NCI-H524 treated with DMSO at 0.1 percent for 48 hours (cell line): ENCODE results near the gene OR10K1.
"Not testable (repeated sequence)": the region's sequence is repeated elsewhere in the genome, so short reads cannot be mapped to it uniquely, and the experiment has no call there.

ENCODE experiments used
- DNase-seq: peaks from one replicate; lab custom pipeline; 2025; lab: John Stamatoyannopoulos, UW

Gene OR10K1, protein sequence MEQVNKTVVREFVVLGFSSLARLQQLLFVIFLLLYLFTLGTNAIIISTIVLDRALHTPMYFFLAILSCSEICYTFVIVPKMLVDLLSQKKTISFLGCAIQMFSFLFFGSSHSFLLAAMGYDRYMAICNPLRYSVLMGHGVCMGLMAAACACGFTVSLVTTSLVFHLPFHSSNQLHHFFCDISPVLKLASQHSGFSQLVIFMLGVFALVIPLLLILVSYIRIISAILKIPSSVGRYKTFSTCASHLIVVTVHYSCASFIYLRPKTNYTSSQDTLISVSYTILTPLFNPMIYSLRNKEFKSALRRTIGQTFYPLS

DNA sequence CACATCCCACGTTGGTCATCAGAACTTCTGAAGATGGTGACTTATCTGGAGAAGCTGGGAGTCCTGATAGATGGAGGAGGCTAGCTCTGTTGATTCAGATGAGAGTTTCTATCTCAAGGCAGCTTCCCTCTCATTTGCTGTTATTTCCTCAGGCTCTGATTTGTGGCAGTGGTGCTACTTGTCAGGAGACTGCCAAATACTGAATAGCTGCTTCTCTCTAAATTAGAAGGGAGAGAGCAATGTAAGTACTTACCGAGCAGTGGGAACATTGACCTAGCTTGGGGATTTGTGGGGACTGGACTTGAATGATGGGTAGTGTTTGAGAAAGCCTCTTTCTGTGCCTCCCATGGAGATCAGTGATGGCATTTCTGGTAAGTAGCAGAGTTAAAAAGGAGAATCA, at the start of gene OR10K1:
TSS of gene OR10K1 (plus strand) at position 301 of the 400 bp plus-strand sequence. CDS start 3,728 bp downstream, outside the sequence.
- no peak for DNase-seq

DNA sequence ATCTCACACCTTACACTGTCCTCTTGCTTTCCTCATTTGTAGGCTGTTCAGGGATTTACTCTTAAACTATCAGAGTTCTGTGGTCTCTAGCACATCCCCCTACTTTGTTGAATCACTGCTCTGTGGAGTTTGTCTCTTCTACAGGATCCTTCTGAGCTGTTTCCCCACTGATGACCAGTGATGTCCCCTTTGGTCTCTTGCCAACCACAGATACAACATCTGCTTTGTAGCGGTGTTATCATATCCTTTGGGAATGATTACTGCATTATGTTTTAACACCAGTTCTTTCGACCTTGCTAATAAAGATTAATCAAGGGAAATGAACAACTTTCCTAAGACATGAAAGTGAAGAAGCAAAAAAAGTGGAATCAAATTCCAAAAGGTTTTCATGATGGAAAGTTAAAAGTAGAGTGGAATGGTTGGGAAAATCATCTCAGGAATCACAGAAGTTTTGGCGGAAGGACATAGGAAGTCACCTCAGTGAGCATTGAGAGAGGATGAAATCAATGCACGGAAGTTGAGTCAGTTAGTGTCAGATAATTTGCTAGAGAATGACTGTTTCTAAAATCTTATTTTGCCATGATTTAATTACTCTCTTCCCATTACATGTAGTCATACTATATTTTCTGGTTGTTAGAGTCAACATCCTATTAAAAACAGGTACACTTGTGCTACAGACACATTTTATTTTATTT, 46.8 kb upstream of the OR10K1 start:
- DNase-seq, result no peak

DNA sequence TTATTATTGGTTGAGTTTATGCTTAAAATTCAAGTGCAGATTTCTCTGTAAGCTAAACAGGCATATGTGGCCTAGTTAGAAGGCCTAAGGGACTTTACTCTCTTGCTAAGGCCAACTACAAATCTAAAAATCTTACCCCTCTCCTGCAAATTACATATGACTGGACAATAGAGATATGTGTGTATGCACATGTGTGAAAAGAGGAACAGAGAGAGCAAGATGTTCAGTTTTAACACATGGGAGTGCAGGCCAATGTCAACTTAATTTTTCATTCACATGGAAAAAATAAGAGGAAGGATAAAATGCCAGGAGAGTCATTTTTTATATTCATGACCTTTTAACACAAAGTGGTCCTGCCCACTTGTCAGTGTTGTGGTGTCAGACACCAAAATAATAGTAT, 44.0 kb upstream of the OR10K1 start:
- no peak for DNase-seq

DNA sequence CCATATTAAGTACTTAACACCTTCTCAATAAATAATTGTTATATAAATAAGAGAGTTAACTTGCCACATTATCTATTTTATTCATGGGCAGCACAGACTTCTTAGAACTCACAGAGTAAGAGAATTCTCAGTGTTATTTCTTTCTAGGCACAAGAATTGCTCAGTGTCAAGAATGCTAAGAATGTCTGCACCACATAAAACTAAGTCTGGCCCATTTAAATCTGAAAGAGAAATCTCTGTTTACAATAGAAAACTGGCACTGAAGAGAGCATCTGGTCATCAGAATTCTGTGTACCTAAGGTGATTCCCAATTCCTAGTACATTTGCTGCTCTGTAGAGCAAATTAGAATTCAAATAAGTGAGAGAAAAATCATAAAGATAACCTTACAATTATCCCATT, 39.4 kb upstream of the OR10K1 start:
- DNase-seq, result no peak

DNA sequence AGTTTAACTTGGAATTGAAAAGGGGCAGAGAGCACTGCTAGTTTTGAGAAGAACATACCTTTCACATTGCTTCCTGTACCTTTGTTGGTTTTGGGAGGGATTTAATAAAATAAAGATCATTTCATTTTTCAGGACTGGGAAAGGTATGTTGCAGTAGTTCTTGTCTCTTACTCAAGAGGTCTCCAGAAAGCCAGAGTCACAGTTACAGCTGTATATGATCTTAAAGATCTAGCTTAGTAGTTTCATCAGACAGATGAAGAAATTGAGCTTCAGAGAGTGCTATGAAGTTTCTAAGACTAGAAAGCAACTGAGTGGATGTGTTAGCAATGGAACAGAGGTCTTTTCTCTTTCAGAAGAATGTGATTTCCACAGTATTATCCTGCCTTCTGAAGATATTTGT, 36.6 kb upstream of the OR10K1 start:
- no peak for DNase-seq

DNA sequence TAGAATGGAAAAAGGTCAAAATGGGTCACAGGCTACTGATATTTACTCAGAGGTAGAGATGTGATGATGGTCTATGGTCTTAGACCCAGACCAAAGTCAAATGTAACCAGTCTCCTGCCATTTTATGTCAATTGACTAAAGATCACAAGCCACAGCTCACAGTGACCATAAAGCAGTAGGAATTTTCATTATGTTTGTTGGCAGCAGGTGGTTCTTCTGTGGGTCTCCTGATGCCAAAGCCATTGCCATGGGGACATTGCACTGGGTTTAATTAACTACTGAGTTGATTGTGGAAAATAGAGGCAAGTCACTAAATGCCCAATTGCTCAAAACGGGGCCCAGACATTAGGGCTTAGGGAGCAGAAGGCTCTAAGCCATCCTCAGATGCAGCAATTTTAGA, 35.5 kb upstream of the OR10K1 start, which contains the start of gene OR10K2:
TSS of gene OR10K2 (minus strand) at position 101 of the 400 bp plus-strand sequence. CDS start 5,371 bp downstream, outside the sequence.
- no peak for DNase-seq

DNA sequence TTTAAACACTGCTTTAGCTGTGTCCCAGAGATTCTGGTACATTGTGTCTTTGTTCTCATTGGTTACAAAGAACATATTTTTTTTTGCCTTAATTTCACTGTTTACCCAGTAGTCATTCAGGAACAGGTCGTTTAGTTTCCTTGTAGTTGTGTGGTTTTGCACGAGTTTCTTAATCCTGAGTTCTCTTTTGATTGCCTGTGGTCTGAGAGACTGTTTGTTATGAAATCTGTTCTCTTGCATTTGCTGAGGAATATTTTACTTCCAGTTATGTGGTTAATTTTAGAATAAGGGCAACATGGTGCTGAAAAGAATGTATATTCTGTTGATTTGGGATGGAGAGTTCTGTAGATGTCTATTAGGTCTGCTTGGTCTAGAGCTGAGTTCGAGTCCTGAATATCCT, 31.5 kb upstream of the OR10K1 start:
- DNase-seq, result not testable (repeated sequence)

DNA sequence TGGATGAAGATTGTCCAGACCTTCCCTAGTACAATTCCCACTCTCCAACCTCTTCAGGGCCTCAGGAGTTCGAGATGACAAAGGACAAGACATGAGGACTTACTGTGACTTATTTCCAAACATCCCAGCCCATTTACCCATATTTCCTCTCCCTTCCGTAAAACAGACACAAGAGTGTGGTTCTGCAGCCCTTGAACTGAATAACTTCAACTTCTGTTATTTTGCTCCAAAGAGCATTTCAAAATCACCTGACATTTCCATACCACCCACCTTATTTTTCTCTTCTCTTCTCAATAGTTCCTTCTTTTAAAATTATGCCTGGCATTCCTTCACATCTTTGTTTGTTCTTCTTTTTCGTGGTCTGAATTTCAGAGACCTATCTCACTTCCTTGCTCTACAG, 26.9 kb upstream of the OR10K1 start:
- no peak for DNase-seq

DNA sequence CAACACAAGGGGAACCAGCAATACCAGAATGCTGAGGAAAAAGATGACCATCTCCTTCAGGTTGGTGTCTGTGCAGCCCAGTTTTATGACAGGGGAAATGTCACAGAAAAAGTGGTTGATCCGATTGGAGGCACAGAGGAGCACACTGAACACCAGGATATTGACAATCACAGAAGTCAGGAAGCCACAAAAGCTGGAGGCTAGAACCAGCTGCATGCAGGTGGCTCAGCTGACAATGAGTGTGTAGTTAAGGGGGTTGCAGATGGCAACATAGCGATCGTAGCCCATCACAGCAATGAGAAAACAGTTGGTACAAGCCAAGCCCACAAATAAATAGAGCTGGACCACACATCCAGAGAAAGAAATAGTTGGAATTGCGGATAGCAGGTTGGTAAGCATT, 16.3 kb upstream of the OR10K1 start:
- DNase-seq, result no peak

DNA sequence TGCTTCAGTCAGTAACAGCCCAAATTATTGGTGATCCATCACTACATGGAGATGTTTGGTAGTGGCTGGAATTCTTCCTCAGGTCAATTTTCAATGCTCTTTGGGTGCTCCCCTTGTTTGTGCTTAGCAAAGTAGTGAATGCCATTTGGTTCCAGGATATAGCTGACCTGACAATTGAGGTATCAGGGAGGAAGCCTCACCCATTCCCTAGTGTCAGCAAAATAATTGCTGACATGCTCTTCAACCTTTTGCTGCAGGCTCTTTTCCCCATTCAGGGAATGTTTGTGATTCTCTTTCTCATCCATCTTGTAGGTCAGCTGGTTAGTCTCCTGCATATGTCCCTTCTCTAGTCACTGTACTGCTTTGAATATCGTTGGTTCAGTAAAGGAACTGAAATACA, 7.1 kb upstream of the OR10K1 start:
- no peak for DNase-seq

DNA sequence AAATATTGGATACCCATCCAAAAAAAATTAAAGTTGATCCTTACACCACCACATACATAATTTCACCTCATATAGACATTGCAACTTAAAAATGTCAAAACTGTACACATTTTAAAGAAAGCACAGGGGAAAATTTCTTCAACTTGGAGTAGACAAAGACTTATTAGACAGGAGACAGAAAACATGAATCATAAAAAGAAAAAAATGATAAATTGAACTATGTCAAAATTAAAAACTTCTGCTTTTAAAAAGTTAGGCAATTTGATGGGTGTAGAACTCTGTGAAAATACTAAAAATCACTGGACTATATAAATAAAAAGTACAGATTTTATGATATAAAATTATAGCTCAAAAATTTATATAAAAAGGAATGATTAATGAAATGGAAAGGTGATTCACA, 4.4 kb upstream of the OR10K1 start:
- no peak for DNase-seq

DNA sequence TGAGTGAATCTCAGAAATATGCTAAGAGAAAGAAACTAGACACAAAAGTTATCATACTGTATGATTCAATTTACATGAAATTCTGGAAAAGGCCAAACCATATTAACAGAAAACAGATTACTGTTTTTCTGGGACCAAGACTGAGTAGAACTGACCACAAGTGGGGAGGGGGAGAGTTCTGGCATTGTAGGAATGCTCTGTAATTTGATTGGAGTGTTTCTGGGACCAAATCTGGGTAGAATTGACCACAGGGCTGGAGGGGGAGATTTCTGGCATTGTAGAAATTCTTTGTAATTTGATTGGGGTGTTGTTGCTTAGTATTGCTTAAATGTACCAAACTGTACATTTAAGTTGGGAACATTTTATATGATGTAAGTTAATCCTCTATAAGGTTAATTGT, 3.4 kb upstream of the OR10K1 start:
- DNase-seq, result no peak

DNA sequence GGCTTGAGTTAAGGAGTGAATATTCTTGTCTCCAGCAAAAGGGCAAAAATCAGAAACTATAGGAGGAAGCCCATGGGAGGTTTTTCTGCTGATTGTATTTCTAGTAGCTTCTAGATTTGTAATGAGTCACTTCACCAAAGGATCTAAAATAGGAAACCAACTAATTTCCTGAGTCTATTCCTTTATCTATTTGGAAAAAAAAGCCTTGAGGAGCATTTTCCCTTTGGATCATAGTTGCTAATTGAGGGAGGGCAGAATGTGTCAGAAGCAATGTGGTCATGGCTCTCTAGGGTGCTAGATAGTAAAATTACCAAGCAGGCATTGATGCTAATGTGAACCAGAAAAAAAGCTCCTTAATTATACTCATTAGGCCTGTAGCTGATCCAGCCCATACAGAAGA, 10.3 kb downstream of the OR10K1 start, which contains the start of gene OR10R2:
TSS of gene OR10R2 (plus strand) at position 301 of the 400 bp plus-strand sequence. CDS start 106 bp downstream, outside the sequence.
- DNase-seq, result no peak

DNA sequence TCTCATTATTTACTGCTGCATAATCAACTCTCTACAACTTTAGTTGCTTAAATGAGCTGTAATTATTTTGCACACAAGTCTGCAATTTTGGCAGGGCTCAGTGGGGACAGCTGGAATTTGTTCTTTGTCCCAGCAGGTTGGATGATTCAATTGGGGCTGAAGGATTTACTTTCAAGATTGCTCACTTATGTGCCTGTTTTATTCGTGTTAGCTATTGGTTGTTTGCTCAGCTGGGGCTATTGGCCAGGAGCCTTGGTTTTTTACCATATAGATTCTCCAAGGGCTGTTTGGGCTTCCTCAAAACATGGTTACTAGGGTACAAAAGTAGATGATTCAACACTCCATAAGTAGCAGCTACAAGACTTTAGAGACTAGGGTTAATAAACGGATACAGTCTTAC, 23.8 kb downstream of the OR10K1 start:
- DNase-seq, result no peak

DNA sequence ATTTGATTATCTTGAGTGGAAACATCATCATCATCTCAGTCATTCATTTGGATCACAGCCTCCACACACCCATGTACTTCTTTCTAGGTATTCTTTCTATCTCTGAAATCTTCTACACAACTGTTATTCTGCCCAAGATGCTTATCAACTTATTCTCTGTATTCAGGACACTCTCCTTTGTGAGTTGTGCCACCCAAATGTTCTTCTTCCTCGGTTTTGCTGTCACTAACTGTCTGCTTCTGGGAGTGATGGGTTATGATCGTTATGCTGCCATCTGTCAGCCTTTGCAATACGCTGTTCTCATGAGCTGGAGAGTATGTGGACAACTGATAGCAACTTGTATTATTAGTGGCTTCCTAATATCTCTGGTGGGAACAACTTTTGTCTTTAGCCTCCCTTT, 29.7 kb downstream of the OR10K1 start:
- DNase-seq, result no peak

DNA sequence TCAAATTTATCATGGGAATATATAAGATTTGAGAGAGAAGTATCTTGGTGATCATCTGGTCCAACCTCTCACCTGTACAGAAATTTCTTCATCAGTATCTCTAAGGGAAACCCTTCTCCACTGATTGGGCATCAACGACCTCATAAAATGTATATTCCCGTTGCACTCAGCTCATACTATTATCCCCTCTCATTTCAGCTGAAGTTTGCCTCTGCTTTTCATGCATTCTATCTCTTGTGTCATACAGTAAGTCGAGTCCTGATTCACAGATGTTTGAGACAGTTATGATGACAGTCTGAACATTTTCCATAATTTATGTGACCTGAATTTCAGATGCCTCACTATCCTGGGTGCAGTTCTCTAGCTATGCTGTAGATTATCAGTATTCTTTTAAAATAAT, 31.4 kb downstream of the OR10K1 start:
- DNase-seq, result no peak

DNA sequence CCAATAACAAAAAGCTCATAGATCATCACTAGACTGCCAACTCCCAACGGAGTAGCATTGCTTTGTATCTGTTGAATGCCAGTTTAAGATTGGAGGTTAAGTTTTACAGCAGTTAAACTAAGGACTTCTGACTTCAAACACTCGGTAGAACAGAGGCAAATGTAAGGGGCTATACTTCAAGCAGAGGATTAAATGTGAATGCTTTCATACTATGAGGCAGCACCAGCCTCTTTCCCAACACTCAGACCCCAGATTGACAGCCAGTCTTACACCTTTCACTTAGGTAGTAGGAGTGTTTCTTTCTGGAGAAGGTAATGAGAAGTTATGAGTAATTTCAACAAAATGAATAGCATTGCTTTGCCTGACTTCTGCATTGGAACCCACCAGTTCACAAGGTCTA, 33.2 kb downstream of the OR10K1 start:
- no peak for DNase-seq

DNA sequence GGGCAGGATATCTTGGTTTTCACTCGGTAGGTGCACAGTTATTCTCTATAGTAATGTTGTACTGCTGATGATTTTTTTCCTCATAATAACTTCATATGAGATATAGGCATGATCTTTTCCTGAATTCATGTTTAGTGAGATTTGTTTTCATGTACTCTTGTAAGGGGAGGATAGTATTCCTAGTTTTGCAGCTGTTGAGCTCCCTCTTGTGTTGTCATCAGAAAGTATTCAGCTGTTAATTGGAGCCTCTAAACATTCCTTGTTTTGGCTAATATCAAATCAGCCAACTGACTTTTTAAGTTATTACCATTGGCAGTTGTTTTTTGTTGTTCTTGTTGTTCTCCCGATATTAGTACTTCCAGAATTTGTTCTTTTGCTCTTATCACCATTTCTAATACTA, 34.7 kb downstream of the OR10K1 start:
- DNase-seq, result no peak

DNA sequence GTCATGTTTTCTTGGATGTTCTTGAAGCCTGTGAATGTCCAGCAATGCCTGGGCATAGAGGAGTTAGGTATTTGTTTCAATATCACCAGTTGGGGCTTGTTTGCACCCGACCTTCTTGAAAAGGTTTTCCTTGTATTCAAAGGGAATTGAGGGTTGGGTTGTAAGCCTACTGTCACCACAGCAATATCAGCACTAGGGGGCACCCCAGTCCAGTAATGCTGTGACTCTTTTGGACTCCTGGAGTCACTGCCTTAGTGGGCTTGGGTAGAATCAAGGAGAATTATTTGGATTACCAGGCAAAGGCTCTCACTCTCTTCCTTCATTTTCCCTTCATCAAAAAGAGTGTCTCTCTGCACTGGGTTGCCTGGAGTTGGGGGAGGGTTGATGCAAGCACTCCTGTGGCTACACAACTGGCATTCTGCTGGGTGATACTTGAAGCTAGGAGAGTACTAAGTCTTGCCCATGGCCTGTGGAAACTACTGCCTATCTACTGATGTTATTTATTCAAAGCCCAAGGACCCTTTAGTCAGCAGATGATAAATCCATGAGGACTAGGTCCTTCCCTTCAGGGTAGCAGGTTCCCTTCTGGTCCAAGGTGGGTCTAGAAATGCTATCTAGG, 44.8 kb downstream of the OR10K1 start:
- DNase-seq, result no peak

DNA sequence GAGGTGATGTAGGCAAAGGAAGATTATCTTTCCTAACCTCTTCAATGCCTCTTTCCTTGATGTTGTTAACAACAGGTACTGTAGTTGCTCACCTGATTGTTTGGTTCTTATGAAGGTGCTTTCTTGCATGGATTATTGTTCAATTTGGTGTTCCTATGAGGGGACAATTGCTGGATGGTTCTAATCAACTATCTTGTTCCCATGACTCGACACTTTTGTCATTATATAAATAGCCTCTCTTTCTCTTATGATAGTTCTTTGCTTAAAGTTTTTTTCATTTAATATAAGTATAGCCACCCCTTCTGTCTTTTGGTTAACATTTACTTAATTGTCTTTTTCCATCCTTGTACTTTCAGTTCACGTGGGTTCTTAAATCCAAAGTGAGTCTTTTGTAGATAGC, 45.9 kb downstream of the OR10K1 start:
- no peak for DNase-seq

DNA sequence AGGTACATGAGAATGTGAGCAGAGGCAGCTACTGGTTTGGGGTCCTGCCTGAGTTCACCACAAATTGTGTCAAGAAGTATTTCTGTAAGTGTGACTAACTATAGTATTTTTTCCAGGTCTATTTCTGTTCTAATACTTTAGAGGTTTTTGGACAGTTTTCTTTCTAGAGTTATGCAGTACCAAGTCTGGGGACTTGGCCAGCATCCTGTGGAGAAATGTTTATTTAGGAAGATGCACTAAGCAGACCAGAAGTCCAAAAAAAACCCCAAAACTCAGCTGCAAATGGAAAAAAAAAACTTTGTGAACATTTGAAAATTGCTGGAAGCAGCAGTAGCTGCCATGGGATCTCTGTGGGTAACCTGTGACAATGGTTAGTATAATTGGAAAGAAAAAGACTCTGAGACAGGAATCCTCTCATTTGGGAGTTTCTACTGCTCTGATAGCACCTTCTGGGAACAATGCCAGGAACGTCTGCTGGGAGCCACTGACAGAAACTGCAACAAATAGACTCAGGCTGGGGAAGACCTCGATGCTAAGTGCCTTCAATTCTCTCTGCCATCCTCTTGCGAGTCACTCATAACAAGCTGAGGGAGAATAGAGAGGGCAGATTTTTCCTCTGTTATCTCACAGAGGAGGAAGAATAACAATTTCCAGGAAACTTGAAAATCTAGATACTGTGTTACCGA, 48.0 kb downstream of the OR10K1 start:
- DNase-seq, result no peak

DNA sequence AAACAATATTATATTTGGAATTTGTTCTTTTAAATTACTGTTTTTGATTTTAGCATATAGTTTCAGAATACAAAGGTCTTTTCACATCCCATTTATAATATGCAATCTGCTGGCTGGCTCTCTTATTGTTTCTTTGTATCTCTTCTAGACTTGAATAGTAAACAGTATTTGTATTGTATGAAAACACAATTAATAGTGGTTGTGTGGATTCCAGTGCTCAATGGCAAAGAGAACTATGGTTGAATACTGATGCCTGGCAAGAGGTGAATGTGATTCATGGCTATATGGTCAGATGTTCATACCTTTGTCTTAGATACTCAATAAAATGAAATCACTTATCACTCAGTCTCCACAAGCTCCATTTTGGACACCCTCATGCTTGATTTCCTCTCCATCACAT, 55.3 kb downstream of the OR10K1 start:
- no peak for DNase-seq
